ENCODE results near the gene UCK1. TPM values are rescaled to one million over a fixed set of nuclear protein-coding genes. Genes with fewer than 3 reads are reported as not detected.

The UCK1 gene
- total and polyA plus RNA-seq, 2 experiments from 2014 or later, result 22.2 to 36.8 TPM

GRCh38 chr9:131557855-131558548 is 26.9 kb upstream of the UCK1 start:
- no peaks in the 10 kb centered on the region for H3K9me3 ChIP-seq (ENCODE audit: low read depth)
- no peaks in the 10 kb centered on the region for H4K20me1 ChIP-seq (ENCODE audit: insufficient read depth, poor library complexity, severe bottlenecking)
- no peak overlapping the region for H3K4me2 ChIP-seq
- no peaks in the 10 kb centered on the region for H3K36me3 ChIP-seq (replicated peaks; ENCODE audit: insufficient read depth, low read depth)
- H3K4me1 ChIP-seq (ENCODE audit: insufficient read depth), result peaks cover 4% of the 10 kb centered on the region
- H3K4me3 ChIP-seq, result no peak overlapping the region
- no peak overlapping the region for H2AFZ ChIP-seq
- TF ChIP-seq EZH2 (IDR thresholded peaks at IDR 0.05; ENCODE audit: borderline replicate concordance) (no peak), CTCF (IDR thresholded peaks at IDR 0.05; ENCODE audit: poor library complexity) (no peak), EZH2phosphoT487 (IDR thresholded peaks at IDR 0.05; ENCODE audit: low read depth, severe bottlenecking, unreplicated experiment) (no peak)
- H3K27me3 ChIP-seq, result peaks cover 30% of the 10 kb centered on the region
- no peaks in the 10 kb centered on the region for H3K9me2 ChIP-seq (replicated peaks; ENCODE audit: insufficient read depth)
- WGBS (ENCODE audit: low lambda C conversion rate, missing lambda C conversion rate), result 91% methylated on average over 25 of the region's 25 CpGs
- no peak overlapping the region for H3K27ac ChIP-seq
- H3K79me2 ChIP-seq, result no peaks in the 10 kb centered on the region
- no peak for DNase-seq (ENCODE audit: low spot score)

- no peak overlapping the region for H3K27ac ChIP-seq
- no peaks in the 10 kb centered on the region for H4K20me1 ChIP-seq (ENCODE audit: insufficient read depth, poor library complexity, severe bottlenecking)
- H3K9me2 ChIP-seq (replicated peaks; ENCODE audit: insufficient read depth), result no peaks in the 10 kb centered on the region
- no peaks in the 10 kb centered on the region for H3K79me2 ChIP-seq
- no peaks in the 10 kb centered on the region for H3K9me3 ChIP-seq (ENCODE audit: low read depth)
- no peak overlapping the region for H2AFZ ChIP-seq
- no peak overlapping the region for H3K4me3 ChIP-seq
- no peaks in the 10 kb centered on the region for H3K4me1 ChIP-seq (ENCODE audit: insufficient read depth)
- TF ChIP-seq EZH2phosphoT487 (IDR thresholded peaks at IDR 0.05; ENCODE audit: low read depth, severe bottlenecking, unreplicated experiment), result no peak
- TF ChIP-seq CTCF (IDR thresholded peaks at IDR 0.05; ENCODE audit: poor library complexity), result no peak
- TF ChIP-seq EZH2 (IDR thresholded peaks at IDR 0.05; ENCODE audit: borderline replicate concordance), result no peak
- peaks cover 32% of the 10 kb centered on the region for H3K27me3 ChIP-seq
- 93% methylated on average over 15 of the region's 15 CpGs for WGBS (ENCODE audit: low lambda C conversion rate, missing lambda C conversion rate)
- DNase-seq (ENCODE audit: low spot score), result no peak
- H3K4me2 ChIP-seq, result no peak overlapping the region
- H3K36me3 ChIP-seq (replicated peaks; ENCODE audit: insufficient read depth, low read depth), result no peaks in the 10 kb centered on the region
Measured at GRCh38 chr9:131555841-131556673, 25.0 kb upstream of the UCK1 start.

- peak overlapping the region; percentile 71 for H3K4me2 ChIP-seq
- 26% methylated on average over 28 of the region's 54 CpGs for WGBS (ENCODE audit: low lambda C conversion rate, missing lambda C conversion rate)
- TF ChIP-seq EZH2 (IDR thresholded peaks at IDR 0.05; ENCODE audit: borderline replicate concordance) (peak; percentile 37), CTCF (IDR thresholded peaks at IDR 0.05; ENCODE audit: poor library complexity) (no peak)
Measured at GRCh38 chr9:131554843-131555351, 23.8 kb upstream of the UCK1 start.

More at GRCh38 chr9:131554843-131555351, 23.8 kb upstream of the UCK1 start:
- Histone ChIP-seq H3K4me3 (no peak overlapping the region), H3K27ac (no peak overlapping the region), H3K36me3 (replicated peaks; ENCODE audit: insufficient read depth, low read depth) (no peaks in the 10 kb centered on the region), H3K79me2 (no peaks in the 10 kb centered on the region), H2AFZ (no peak overlapping the region), H3K27me3 (peaks cover 32% of the 10 kb centered on the region), H4K20me1 (ENCODE audit: insufficient read depth, poor library complexity, severe bottlenecking) (no peaks in the 10 kb centered on the region), H3K9me3 (ENCODE audit: low read depth) (no peaks in the 10 kb centered on the region), H3K9me2 (replicated peaks; ENCODE audit: insufficient read depth) (no peaks in the 10 kb centered on the region), H3K4me1 (ENCODE audit: insufficient read depth) (no peaks in the 10 kb centered on the region)
- DNase-seq (ENCODE audit: low spot score), result no peak
